ENCODE data around the gene LIG1. TPM values are rescaled to one million over a fixed set of nuclear protein-coding genes. Genes with fewer than 3 reads are reported as not detected.

LIG1 gene
- total and polyA plus RNA-seq, 10 donors: 26.5 to 68.4 (median 36.5) TPM

GRCh38 chr19:48102870-48103751 is 67.0 kb downstream of the LIG1 start:
- intact Hi-C loops (cut with DNase I; ENCODE audit: low total_unique reads): no loop called here
- H3K4me1 ChIP-seq: peaks cover 8 to 14% (median 12%) of the 10 kb centered on the region in 6 donors
- no peak overlapping the region for H3K4me3 ChIP-seq
- no peaks in the 10 kb centered on the region for H3K9me3 ChIP-seq
- WGBS, 5 donors: 58 to 67% (median 60%) methylated on average over 13 of the region's 13 CpGs
- TF ChIP-seq POLR2AphosphoS5 (IDR thresholded peaks at IDR 0.05) (no peak), CTCF (IDR thresholded peaks at IDR 0.05 in 8 of 11, conservative IDR thresholded peaks at IDR 0.05 in 3 of 11) (peak in 10 of 11 experiments; percentile 33 to 77 (median 58))
- no peaks in the 10 kb centered on the region for H3K27me3 ChIP-seq (replicated peaks in 1 of 7)
- H3K36me3 ChIP-seq: peaks cover 0 to 24% (median 21%) of the 10 kb centered on the region in 6 donors
- no peak overlapping the region for H3K27ac ChIP-seq
- DNase-seq: no peak

- Histone ChIP-seq H3K27me3 (replicated peaks in 1 of 7) (no peaks in the 10 kb centered on the region), H3K4me3 (no peak overlapping the region), H3K27ac (no peak overlapping the region), H3K9me3 (peaks cover 0 to 20% (median 12%) of the 10 kb centered on the region in 8 donors), H3K36me3 (peaks cover 2 to 60% (median 43%) of the 10 kb centered on the region in 6 donors), H3K4me1 (no peaks in the 10 kb centered on the region)
- TF ChIP-seq POLR2A (IDR thresholded peaks at IDR 0.05) (no peak), POLR2AphosphoS5 (IDR thresholded peaks at IDR 0.05) (no peak), CTCF (IDR thresholded peaks at IDR 0.05 in 8 of 11, conservative IDR thresholded peaks at IDR 0.05 in 3 of 11) (no peak)
- DNase-seq: no peak
- 86 to 90% (median 89%) methylated on average over 4 of the region's 4 CpGs for WGBS, 5 donors
- intact Hi-C loops (cut with DNase I; ENCODE audit: low total_unique reads): no loop called here
These were observed 74.5 kb downstream of the LIG1 start for GRCh38 chr19:48095612-48096175.

- DNase-seq: no peak
- WGBS, 5 donors: 60 to 98% (median 87%) methylated on average over 2 of the region's 2 CpGs
- intact Hi-C loops (cut with DNase I; ENCODE audit: low total_unique reads): no loop called here
- no peak overlapping the region for H3K4me3 ChIP-seq
- H3K27ac ChIP-seq: no peak overlapping the region
- H3K9me3 ChIP-seq: peaks cover 0 to 20% (median 12%) of the 10 kb centered on the region in 8 donors
- no peak for TF ChIP-seq POLR2AphosphoS5 (IDR thresholded peaks at IDR 0.05)
- TF ChIP-seq CTCF (IDR thresholded peaks at IDR 0.05 in 8 of 11, conservative IDR thresholded peaks at IDR 0.05 in 3 of 11): no peak
- no peak for TF ChIP-seq POLR2A (IDR thresholded peaks at IDR 0.05)
- no peaks in the 10 kb centered on the region for H3K27me3 ChIP-seq (replicated peaks in 1 of 7)
- peaks cover 2 to 60% (median 43%) of the 10 kb centered on the region in 6 donors for H3K36me3 ChIP-seq
- no peaks in the 10 kb centered on the region for H3K4me1 ChIP-seq
These were observed 75.3 kb downstream of the LIG1 start for GRCh38 chr19:48094855-48095203.
